GM19043 (cell line): ENCODE results near the gene KIAA0040.

Source experiments
- ATAC-seq: cut with Tn5 transposase; IDR thresholded peaks from one replicate; pipeline ENCODE4 v1.9.1; 2021; ENCODE audit warnings: low read depth; ENCODE audit not compliant: unreplicated experiment

Gene KIAA0040

GRCh38 chr1:175192630-175193526, at the start of gene KIAA0040:
Gene KIAA0040, minus strand, starts transcription at chr1:175192776. Its CDS starts 31,763 bp downstream, at chr1:175161013.
- peak; percentile 32 for ATAC-seq

GRCh38 chr1:175237389-175237788, 44.8 kb upstream of the KIAA0040 start:
- peak; percentile 83 for ATAC-seq

GRCh38 chr1:175234639-175235038, 42.1 kb upstream of the KIAA0040 start:
- no peak for ATAC-seq

GRCh38 chr1:175232335-175232734, 39.8 kb upstream of the KIAA0040 start:
- ATAC-seq = no peak

- peak; percentile 13 for ATAC-seq
Measured at GRCh38 chr1:175225805-175226129, 33.2 kb upstream of the KIAA0040 start.

GRCh38 chr1:175222296-175222938, 29.8 kb upstream of the KIAA0040 start:
- no peak for ATAC-seq

GRCh38 chr1:175221557-175222175, 29.1 kb upstream of the KIAA0040 start:
- no peak for ATAC-seq

- ATAC-seq = no peak
Measured at GRCh38 chr1:175220853-175221556, 28.4 kb upstream of the KIAA0040 start.

- ATAC-seq = no peak
Measured at GRCh38 chr1:175219774-175220173, 27.2 kb upstream of the KIAA0040 start.

GRCh38 chr1:175218786-175219434, 26.3 kb upstream of the KIAA0040 start:
- no peak for ATAC-seq

- ATAC-seq = no peak
Measured at GRCh38 chr1:175217721-175218531, 25.4 kb upstream of the KIAA0040 start.

- no peak for ATAC-seq
Measured at GRCh38 chr1:175216444-175216843, 23.9 kb upstream of the KIAA0040 start.

- ATAC-seq = no peak
Measured at GRCh38 chr1:175211656-175212055, 19.1 kb upstream of the KIAA0040 start.

- ATAC-seq = no peak
Measured at GRCh38 chr1:175210744-175211143, 18.2 kb upstream of the KIAA0040 start.

- ATAC-seq = peak; percentile 30
Measured at GRCh38 chr1:175209493-175209921, 16.9 kb upstream of the KIAA0040 start.

- ATAC-seq = peak; percentile 79
Measured at GRCh38 chr1:175208773-175209492, 16.4 kb upstream of the KIAA0040 start.

GRCh38 chr1:175207971-175208370, 15.4 kb upstream of the KIAA0040 start:
- ATAC-seq = no peak

GRCh38 chr1:175206687-175207086, 14.1 kb upstream of the KIAA0040 start:
- no peak for ATAC-seq

GRCh38 chr1:175204330-175204729, 11.8 kb upstream of the KIAA0040 start:
- ATAC-seq = peak; percentile 75
